Forelimb muscle (tissue), 1 donor: ENCODE results near the gene TRPV6. TPM values are rescaled to one million over a fixed set of nuclear protein-coding genes. Genes with fewer than 3 reads are reported as not detected.

Experiments
- DNase-seq: peaks from one replicate; pipeline ENCODE4 v3.0.0-alpha.2; 2013; ENCODE audit warnings: low read depth
- polyA plus RNA-seq: library from polyadenylated mRNA; unstranded; fragments of 120-200 nt; gene quantifications from one replicate; pipeline ENCODE4 v1.2.1, GENCODE V29; 2013; ENCODE audit not compliant: insufficient read length

Gene TRPV6
- polyA plus RNA-seq, 1 donor: 0.09 TPM

- DNase-seq: no peak
Observed at GRCh38 chr7:142853739-142854371, 31.7 kb downstream of the TRPV6 start.

GRCh38 chr7:142851919-142852318 lies 33.6 kb downstream of the TRPV6 start:
- DNase-seq: no peak

- DNase-seq: no peak
Observed at GRCh38 chr7:142851269-142851668, 34.3 kb downstream of the TRPV6 start.

GRCh38 chr7:142847353-142847752 lies 38.2 kb downstream of the TRPV6 start:
- no peak for DNase-seq

- DNase-seq: no peak
Observed at GRCh38 chr7:142842251-142842766, 43.2 kb downstream of the TRPV6 start.

- no peak for DNase-seq
Observed at GRCh38 chr7:142838461-142839213, 46.9 kb downstream of the TRPV6 start.

GRCh38 chr7:142836426-142836825 lies 49.1 kb downstream of the TRPV6 start:
- no peak for DNase-seq

- no peak for DNase-seq
Observed at GRCh38 chr7:142835487-142835886, 50.1 kb downstream of the TRPV6 start.

GRCh38 chr7:142833174-142834048 lies 52.1 kb downstream of the TRPV6 start:
- no peak for DNase-seq

- DNase-seq: no peak
Observed at GRCh38 chr7:142832417-142832816, 53.1 kb downstream of the TRPV6 start.

- DNase-seq: no peak
Observed at GRCh38 chr7:142827951-142828500, 57.5 kb downstream of the TRPV6 start.

- DNase-seq: no peak
Observed at GRCh38 chr7:142822714-142823113, 62.8 kb downstream of the TRPV6 start.

Other genes with a start within 250 kb of the TRPV6 start
- not detected for gene PRSS1, start 136.3 kb downstream of the TRPV6 start, polyA plus RNA-seq
- gene PRSS2, start 114.8 kb downstream of the TRPV6 start, polyA plus RNA-seq: not detected
- gene EPHB6, start 30.7 kb downstream of the TRPV6 start, polyA plus RNA-seq: 4.2 TPM
- 0.15 TPM for gene TRPV5, start 48.0 kb upstream of the TRPV6 start, polyA plus RNA-seq
- gene LLCFC1, start 53.7 kb upstream of the TRPV6 start, polyA plus RNA-seq: 0.25 TPM
- 0.87 TPM for gene KEL, start 76.6 kb upstream of the TRPV6 start, polyA plus RNA-seq
- gene OR9A2, start 141.4 kb upstream of the TRPV6 start, polyA plus RNA-seq: not detected
- not detected for gene OR6V1, start 166.6 kb upstream of the TRPV6 start, polyA plus RNA-seq
- gene PIP, start 246.3 kb upstream of the TRPV6 start, polyA plus RNA-seq: not detected